ENCODE results near the gene EFNB3.

- TF ChIP-seq POLR2AphosphoS5 (IDR thresholded peaks at IDR 0.05) (no peak), EP300 (IDR thresholded peaks at IDR 0.05) (no peak), CTCF (IDR thresholded peaks at IDR 0.05) (no peak)
These were observed 32.6 kb downstream of the EFNB3 start for GRCh38 chr17:7737601-7738000.

All from upper lobe of left lung (tissue), 4 donors.